GM12878 (cell line): ENCODE measurements around the gene MRPL54. TPM values are rescaled to one million over a fixed set of nuclear protein-coding genes. Genes with fewer than 3 reads are reported as not detected.

ENCODE experiments used
- polyA plus RNA-seq, 11 experiments: library from polyadenylated mRNA; depleted of rRNA in 4 of 11; unstranded in 6 of 11; stranded (reverse) in 5 of 11; fragments of >200 nt; fragmentation: Nextera tagmentation in 4 of 11; fragmentation: Illumina TruSeq in 1 of 11; extraction: Ambion mirVana in 4 of 11; extraction: Trizol in 1 of 11; gene quantifications; 1 replicate in 1 of 11; 2 replicates in 10 of 11; pipeline versions ENCODE4 v1.2.1 to v1.2.3, GENCODE V29; 2011 to 2016; ENCODE audit warnings: inconsistent platforms in 2 of 11, missing spikeins in 2 of 11, low read depth in 1 of 11
- small RNA-seq: library from RNA; depleted of rRNA; stranded (forward); fragments of <200 nt; gene quantifications from one replicate; pipeline ENCODE3, GENCODE V24; 2014
- total RNA-seq, 4 experiments: library from RNA; depleted of rRNA in 3 of 4; stranded (reverse); fragments of >200 nt in 3 of 4; fragmentation: Illumina TruSeq in 1 of 4; extraction: Trizol in 1 of 4; gene quantifications; 2 replicates each; pipeline versions ENCODE4 v1.2.1 to v1.2.3, GENCODE V29; 2013 to 2021

MRPL54 gene
- total and polyA plus RNA-seq, 10 of the 15 experiments (the other 5 are each of a cell fraction or from before 2014, with no cell fraction given): 3.1 to 98.7 (median 75.2) TPM

Small RNA genes lying within 50 kb of the gene (small RNA-seq; reads per million reads assigned to genes)
- not detected for gene AC005777.1

Other genes starting within 250 kb of the MRPL54 start
Only the 7 nearest of the 17 such genes appear.
- 4.5 and 6.0 TPM in 2 replicates for gene PIP5K1C, start 62.2 kb upstream of the MRPL54 start, total RNA-seq (2014; rRNA removed)
- 2.2 TPM in 2 replicates for gene PIP5K1C, start 62.2 kb upstream of the MRPL54 start, total RNA-seq (2014; rRNA removed; fragmentation: Illumina TruSeq; extraction: Trizol)
- 19.0 and 19.6 TPM in 2 replicates for gene PIP5K1C, start 62.2 kb upstream of the MRPL54 start, total RNA-seq (2021)
- 0.84 and 2.3 TPM in 2 replicates for gene PIP5K1C, start 62.2 kb upstream of the MRPL54 start, polyA plus RNA-seq (2011; rRNA removed)
- gene PIP5K1C, start 62.2 kb upstream of the MRPL54 start, polyA plus RNA-seq (2014; fragmentation: Illumina TruSeq; extraction: Trizol): 2.4 and 4.6 TPM in 2 replicates
- under 1 TPM; 0.39 to 0.46 TPM for gene PIP5K1C, start 62.2 kb upstream of the MRPL54 start, polyA plus RNA-seq (2014; fragmentation: Nextera tagmentation; extraction: Ambion mirVana)
- 9.3 and 12.6 TPM in 2 replicates for gene PIP5K1C, start 62.2 kb upstream of the MRPL54 start, polyA plus RNA-seq (2014; rRNA removed)
- gene PIP5K1C, start 62.2 kb upstream of the MRPL54 start, polyA plus RNA-seq (2016; fragmentation: Nextera tagmentation; extraction: Ambion mirVana): 10 to 100 TPM in 1 of 2 experiments, 1 to 10 TPM in 1; 7.8 to 10.3 TPM
- not detected in 2 replicates for gene TJP3, start 54.3 kb upstream of the MRPL54 start, total RNA-seq (2014; rRNA removed)
- gene TJP3, start 54.3 kb upstream of the MRPL54 start, total RNA-seq (2014; rRNA removed; fragmentation: Illumina TruSeq; extraction: Trizol): not detected in 2 replicates
- 0.16 and 0.41 TPM in 2 replicates for gene TJP3, start 54.3 kb upstream of the MRPL54 start, total RNA-seq (2021)
- gene TJP3, start 54.3 kb upstream of the MRPL54 start, polyA plus RNA-seq (2011; rRNA removed): 0.06 and 0.18 TPM in 2 replicates
- gene TJP3, start 54.3 kb upstream of the MRPL54 start, polyA plus RNA-seq (2014; fragmentation: Illumina TruSeq; extraction: Trizol): not detected in 2 replicates
- gene TJP3, start 54.3 kb upstream of the MRPL54 start, polyA plus RNA-seq (2014; fragmentation: Nextera tagmentation; extraction: Ambion mirVana): not detected
- 0.03 and 0.04 TPM in 2 replicates for gene TJP3, start 54.3 kb upstream of the MRPL54 start, polyA plus RNA-seq (2014; rRNA removed)
- gene TJP3, start 54.3 kb upstream of the MRPL54 start, polyA plus RNA-seq (2016; fragmentation: Nextera tagmentation; extraction: Ambion mirVana): 1 to 10 TPM in 1 of 2 experiments, not detected in 1; 1.2 TPM
- gene APBA3, start 990 bp upstream of the MRPL54 start, total RNA-seq (2014; rRNA removed): 29.4 and 29.6 TPM in 2 replicates
- 8.7 and 11.5 TPM in 2 replicates for gene APBA3, start 990 bp upstream of the MRPL54 start, total RNA-seq (2014; rRNA removed; fragmentation: Illumina TruSeq; extraction: Trizol)
- 24.7 and 27.0 TPM in 2 replicates for gene APBA3, start 990 bp upstream of the MRPL54 start, total RNA-seq (2021)
- 5.8 and 13.4 TPM in 2 replicates for gene APBA3, start 990 bp upstream of the MRPL54 start, polyA plus RNA-seq (2011; rRNA removed)
- 1.9 and 8.8 TPM in 2 replicates for gene APBA3, start 990 bp upstream of the MRPL54 start, polyA plus RNA-seq (2014; fragmentation: Illumina TruSeq; extraction: Trizol)
- gene APBA3, start 990 bp upstream of the MRPL54 start, polyA plus RNA-seq (2014; fragmentation: Nextera tagmentation; extraction: Ambion mirVana): under 1 TPM; 0.31 to 0.91 TPM
- gene APBA3, start 990 bp upstream of the MRPL54 start, polyA plus RNA-seq (2014; rRNA removed): 36.4 and 40.4 TPM in 2 replicates
- 10 to 100 TPM; 23.2 to 27.3 TPM for gene APBA3, start 990 bp upstream of the MRPL54 start, polyA plus RNA-seq (2016; fragmentation: Nextera tagmentation; extraction: Ambion mirVana)
- gene RAX2, start 9.5 kb downstream of the MRPL54 start, total RNA-seq (2014; rRNA removed): not detected in 2 replicates
- not detected in 2 replicates for gene RAX2, start 9.5 kb downstream of the MRPL54 start, total RNA-seq (2014; rRNA removed; fragmentation: Illumina TruSeq; extraction: Trizol)
- not detected in 2 replicates for gene RAX2, start 9.5 kb downstream of the MRPL54 start, total RNA-seq (2021)
- not detected in 2 replicates for gene RAX2, start 9.5 kb downstream of the MRPL54 start, polyA plus RNA-seq (2011; rRNA removed)
- not detected in 2 replicates for gene RAX2, start 9.5 kb downstream of the MRPL54 start, polyA plus RNA-seq (2014; fragmentation: Illumina TruSeq; extraction: Trizol)
- not detected for gene RAX2, start 9.5 kb downstream of the MRPL54 start, polyA plus RNA-seq (2014; fragmentation: Nextera tagmentation; extraction: Ambion mirVana)
- not detected in 2 replicates for gene RAX2, start 9.5 kb downstream of the MRPL54 start, polyA plus RNA-seq (2014; rRNA removed)
- not detected for gene RAX2, start 9.5 kb downstream of the MRPL54 start, polyA plus RNA-seq (2016; fragmentation: Nextera tagmentation; extraction: Ambion mirVana)
- gene MATK, start 23.7 kb downstream of the MRPL54 start, total RNA-seq (2014; rRNA removed): 1.8 and 1.9 TPM in 2 replicates
- 0.37 and 0.72 TPM in 2 replicates for gene MATK, start 23.7 kb downstream of the MRPL54 start, total RNA-seq (2014; rRNA removed; fragmentation: Illumina TruSeq; extraction: Trizol)
- gene MATK, start 23.7 kb downstream of the MRPL54 start, total RNA-seq (2021): 1.6 and 1.8 TPM in 2 replicates
- gene MATK, start 23.7 kb downstream of the MRPL54 start, polyA plus RNA-seq (2011; rRNA removed): 1.4 and 2.2 TPM in 2 replicates
- gene MATK, start 23.7 kb downstream of the MRPL54 start, polyA plus RNA-seq (2014; fragmentation: Illumina TruSeq; extraction: Trizol): 0.38 TPM in 1 of 2 replicates, not detected in the other
- not detected for gene MATK, start 23.7 kb downstream of the MRPL54 start, polyA plus RNA-seq (2014; fragmentation: Nextera tagmentation; extraction: Ambion mirVana)
- gene MATK, start 23.7 kb downstream of the MRPL54 start, polyA plus RNA-seq (2014; rRNA removed): 1.6 TPM in 2 replicates
- under 1 TPM; 0.24 to 0.71 TPM for gene MATK, start 23.7 kb downstream of the MRPL54 start, polyA plus RNA-seq (2016; fragmentation: Nextera tagmentation; extraction: Ambion mirVana)
- gene ZFR2, start 106.4 kb downstream of the MRPL54 start, total RNA-seq (2014; rRNA removed): not detected in 2 replicates
- not detected in 2 replicates for gene ZFR2, start 106.4 kb downstream of the MRPL54 start, total RNA-seq (2014; rRNA removed; fragmentation: Illumina TruSeq; extraction: Trizol)
- gene ZFR2, start 106.4 kb downstream of the MRPL54 start, total RNA-seq (2021): 0.18 TPM in 1 of 2 replicates, not detected in the other
- gene ZFR2, start 106.4 kb downstream of the MRPL54 start, polyA plus RNA-seq (2011; rRNA removed): not detected in 2 replicates
- not detected in 2 replicates for gene ZFR2, start 106.4 kb downstream of the MRPL54 start, polyA plus RNA-seq (2014; fragmentation: Illumina TruSeq; extraction: Trizol)
- not detected for gene ZFR2, start 106.4 kb downstream of the MRPL54 start, polyA plus RNA-seq (2014; fragmentation: Nextera tagmentation; extraction: Ambion mirVana)
- not detected in 2 replicates for gene ZFR2, start 106.4 kb downstream of the MRPL54 start, polyA plus RNA-seq (2014; rRNA removed)
- not detected for gene ZFR2, start 106.4 kb downstream of the MRPL54 start, polyA plus RNA-seq (2016; fragmentation: Nextera tagmentation; extraction: Ambion mirVana)
- under 0.01 and 0.05 TPM in 2 replicates for gene ATCAY, start 118.0 kb downstream of the MRPL54 start, total RNA-seq (2014; rRNA removed)
- 0.05 TPM in 1 of 2 replicates, not detected in the other for gene ATCAY, start 118.0 kb downstream of the MRPL54 start, total RNA-seq (2014; rRNA removed; fragmentation: Illumina TruSeq; extraction: Trizol)
- gene ATCAY, start 118.0 kb downstream of the MRPL54 start, total RNA-seq (2021): not detected in 2 replicates
- gene ATCAY, start 118.0 kb downstream of the MRPL54 start, polyA plus RNA-seq (2011; rRNA removed): not detected in 2 replicates
- 0.01 and 0.10 TPM in 2 replicates for gene ATCAY, start 118.0 kb downstream of the MRPL54 start, polyA plus RNA-seq (2014; fragmentation: Illumina TruSeq; extraction: Trizol)
- gene ATCAY, start 118.0 kb downstream of the MRPL54 start, polyA plus RNA-seq (2014; fragmentation: Nextera tagmentation; extraction: Ambion mirVana): under 1 TPM in 1 of 2 experiments, not detected in 1; 0.02 TPM
- 0.01 and 0.05 TPM in 2 replicates for gene ATCAY, start 118.0 kb downstream of the MRPL54 start, polyA plus RNA-seq (2014; rRNA removed)
- under 1 TPM; 0.04 TPM for gene ATCAY, start 118.0 kb downstream of the MRPL54 start, polyA plus RNA-seq (2016; fragmentation: Nextera tagmentation; extraction: Ambion mirVana)